CD14-positive monocyte (primary cell): ENCODE data around the gene MVP. TPM values are rescaled to one million over a fixed set of nuclear protein-coding genes. Genes with fewer than 3 reads are reported as not detected.
A peak's percentile ranks its signal among the peaks of the same experiment; 100 is the strongest.

Source experiments
- DNase-seq, 3 donors: peaks; one replicate each; pipeline ENCODE4 v3.0.0-alpha.2; 2011 to 2022
- H2AFZ ChIP-seq: 2 replicates; pipeline ENCODE4 v1.6.0; 2012; ENCODE audit warnings: mild to moderate bottlenecking, low read depth, low read length, inconsistent platforms; ENCODE audit not compliant: insufficient read depth, poor library complexity, severe bottlenecking
- H3K27ac ChIP-seq, 2 donors: 1 replicate in 1 of 2; 2 replicates in 1 of 2; pipeline ENCODE4 v1.5.1; 2012 to 2013; ENCODE audit warnings: low read length in 2 of 2, control low read depth in 1 of 2, inconsistent platforms in 1 of 2, low read depth in 1 of 2, mild to moderate bottlenecking in 1 of 2
- H3K27me3 ChIP-seq, 2 donors: one replicate each; pipeline versions ENCODE4 v1.6.0 to v1.6.1; 2011 to 2013; ENCODE audit warnings: low read length in 2 of 2; ENCODE audit not compliant: control insufficient read depth in 2 of 2, insufficient read depth in 2 of 2
- H3K36me3 ChIP-seq, 2 donors: replicated peaks in 1 of 2; 1 replicate in 1 of 2; 2 replicates in 1 of 2; pipeline versions ENCODE4 v1.5.1 to v1.6.1; 2012 to 2013; ENCODE audit warnings: low read length in 2 of 2, control low read depth in 1 of 2, inconsistent platforms in 1 of 2, mild to moderate bottlenecking in 1 of 2; ENCODE audit not compliant: insufficient read depth in 2 of 2, control insufficient read depth in 1 of 2
- H3K4me1 ChIP-seq, 2 donors: 1 replicate in 1 of 2; 2 replicates in 1 of 2; pipeline versions ENCODE4 v1.5.1 to v1.6.1; 2012 to 2013; ENCODE audit warnings: low read length in 2 of 2, control low read depth in 1 of 2, inconsistent platforms in 1 of 2, mild to moderate bottlenecking in 1 of 2, moderate library complexity in 1 of 2; ENCODE audit not compliant: insufficient read depth in 2 of 2, control insufficient read depth in 1 of 2
- H3K4me2 ChIP-seq: replicated peaks from 2 replicates; pipeline ENCODE3; 2012; ENCODE audit warnings: low read length, moderate library complexity, mild to moderate bottlenecking; ENCODE audit not compliant: poor library complexity, severe bottlenecking; ENCODE audit errors: extremely low read depth
- H3K4me3 ChIP-seq, 3 experiments: fragments of 200-600 bp in 1 of 3; sonication (generic) in 1 of 3; replicated peaks in 1 of 3; 1 replicate in 2 of 3; 2 replicates in 1 of 3; pipeline ENCODE4 v1.5.1; 2011 to 2013; ENCODE audit warnings: low read length in 3 of 3, mild to moderate bottlenecking in 3 of 3, control low read depth in 2 of 3, low read depth in 2 of 3, inconsistent platforms in 1 of 3, moderate library complexity in 1 of 3
- H3K79me2 ChIP-seq: 2 replicates; pipeline ENCODE4 v1.6.0; 2012; ENCODE audit warnings: mild to moderate bottlenecking, control low read depth, inconsistent platforms, low read length, moderate library complexity; ENCODE audit not compliant: insufficient read depth
- H3K9ac ChIP-seq: 2 replicates; pipeline ENCODE4 v1.6.0; 2017; ENCODE audit warnings: low read length, mild to moderate bottlenecking; ENCODE audit not compliant: insufficient read depth, poor library complexity, severe bottlenecking
- H3K9me3 ChIP-seq, 2 donors: replicated peaks in 1 of 2; 1 replicate in 1 of 2; 2 replicates in 1 of 2; pipeline versions ENCODE4 v1.5.1 to v1.6.1; 2012 to 2013; ENCODE audit warnings: low read length in 2 of 2, control low read depth in 1 of 2; ENCODE audit not compliant: control insufficient read depth in 1 of 2, insufficient read depth in 1 of 2
- H4K20me1 ChIP-seq: 2 replicates; pipeline ENCODE4 v1.6.0; 2012; ENCODE audit warnings: mild to moderate bottlenecking, low read length, control low read depth, moderate library complexity; ENCODE audit not compliant: insufficient read depth
- H3K27ac Mint-ChIP-seq, 7 donors: one replicate each; pipeline ENCODE4 v1.8.0; 2020; ENCODE audit warnings: mild to moderate bottlenecking in 7 of 7, mixed read lengths in 7 of 7, moderate library complexity in 6 of 7, inconsistent platforms in 2 of 7
- H3K27me3 Mint-ChIP-seq, 3 donors: one replicate each; pipeline ENCODE4 v1.8.0; 2021 to 2022; ENCODE audit warnings: low read depth in 3 of 3, mild to moderate bottlenecking in 3 of 3, mixed read lengths in 3 of 3, moderate library complexity in 3 of 3, inconsistent platforms in 1 of 3
- H3K36me3 Mint-ChIP-seq, 2 donors: one replicate each; pipeline ENCODE4 v1.8.0; 2020; ENCODE audit warnings: mixed read lengths in 2 of 2, inconsistent platforms in 1 of 2, mild to moderate bottlenecking in 1 of 2
- H3K4me1 Mint-ChIP-seq: one replicate; pipeline ENCODE4 v1.8.0; 2020; ENCODE audit warnings: mild to moderate bottlenecking, mixed read lengths
- H3K4me3 Mint-ChIP-seq, 2 donors: one replicate each; pipeline ENCODE4 v1.8.0; 2020; ENCODE audit warnings: mild to moderate bottlenecking in 2 of 2, mixed read lengths in 2 of 2, moderate library complexity in 1 of 2
- H3K9me3 Mint-ChIP-seq, 7 donors: one replicate each; pipeline ENCODE4 v1.8.0; 2020 to 2022; ENCODE audit warnings: mixed read lengths in 7 of 7, mild to moderate bottlenecking in 6 of 7, moderate library complexity in 6 of 7, inconsistent platforms in 2 of 7
- WGBS: methylation state at CpG from one replicate; pipeline ENCODE4 v1.1.5; 2013; ENCODE audit warnings: missing lambda C conversion rate; ENCODE audit not compliant: insufficient coverage; 5-methylcytosine and 5-hydroxymethylcytosine counted together
- intact Hi-C, 2 donors: fragments of 100-400 bp; cut with micrococcal nuclease; formaldehyde crosslinking; loops; one replicate each; pipeline versions ENCODE4 v1.15.0 to v1.15.1; 2023
- polyA plus RNA-seq, 3 donors: library from polyadenylated mRNA; depleted of rRNA in 1 of 3; unstranded in 2 of 3; stranded (reverse) in 1 of 3; fragments of 300-500 nt in 2 of 3; fragments of >200 nt in 1 of 3; fragmentation: Illumina TruSeq in 2 of 3; gene quantifications; 1 replicate in 2 of 3; 2 replicates in 1 of 3; pipeline ENCODE4 v1.2.3, GENCODE V29; 2012 to 2021
- TF ChIP-seq, protein P1 (sequence below): fragments of 200-600 bp; IDR thresholded peaks from one replicate; pipeline ENCODE4 v1.8.0; 2022; ENCODE audit warnings: antibody characterized with exemption, mild to moderate bottlenecking

MVP gene
- polyA plus RNA-seq, 3 donors, result 146 to 274 (median 185) TPM

GRCh38 chr16:29871822-29872546 is 51.7 kb downstream of the MVP start:
- Mint-ChIP-seq H3K9me3 (peaks cover 0 to 14% (median 4%) of the 10 kb centered on the region in 7 donors), H3K27ac (no peak overlapping the region), H3K4me1 (peaks cover 9% of the 10 kb centered on the region), H3K4me3 (no peak overlapping the region), H3K36me3 (no peaks in the 10 kb centered on the region), H3K27me3 (peaks cover 20 to 30% (median 29%) of the 10 kb centered on the region in 3 donors)
- Histone ChIP-seq H3K9ac (no peak overlapping the region), H3K36me3 (no peaks in the 10 kb centered on the region), H3K4me3 (no peak overlapping the region), H3K27me3 (peaks cover 3 to 19% of the 10 kb centered on the region in 2 donors), H2AFZ (no peak overlapping the region), H3K9me3 (no peaks in the 10 kb centered on the region), H4K20me1 (no peaks in the 10 kb centered on the region), H3K79me2 (no peaks in the 10 kb centered on the region), H3K4me2 (no peak overlapping the region), H3K4me1 (peaks cover 9 to 10% of the 10 kb centered on the region in 2 donors), H3K27ac (no peak overlapping the region)
- WGBS, result 97% methylated on average over 10 of the region's 16 CpGs
- TF ChIP-seq, protein P1, sequence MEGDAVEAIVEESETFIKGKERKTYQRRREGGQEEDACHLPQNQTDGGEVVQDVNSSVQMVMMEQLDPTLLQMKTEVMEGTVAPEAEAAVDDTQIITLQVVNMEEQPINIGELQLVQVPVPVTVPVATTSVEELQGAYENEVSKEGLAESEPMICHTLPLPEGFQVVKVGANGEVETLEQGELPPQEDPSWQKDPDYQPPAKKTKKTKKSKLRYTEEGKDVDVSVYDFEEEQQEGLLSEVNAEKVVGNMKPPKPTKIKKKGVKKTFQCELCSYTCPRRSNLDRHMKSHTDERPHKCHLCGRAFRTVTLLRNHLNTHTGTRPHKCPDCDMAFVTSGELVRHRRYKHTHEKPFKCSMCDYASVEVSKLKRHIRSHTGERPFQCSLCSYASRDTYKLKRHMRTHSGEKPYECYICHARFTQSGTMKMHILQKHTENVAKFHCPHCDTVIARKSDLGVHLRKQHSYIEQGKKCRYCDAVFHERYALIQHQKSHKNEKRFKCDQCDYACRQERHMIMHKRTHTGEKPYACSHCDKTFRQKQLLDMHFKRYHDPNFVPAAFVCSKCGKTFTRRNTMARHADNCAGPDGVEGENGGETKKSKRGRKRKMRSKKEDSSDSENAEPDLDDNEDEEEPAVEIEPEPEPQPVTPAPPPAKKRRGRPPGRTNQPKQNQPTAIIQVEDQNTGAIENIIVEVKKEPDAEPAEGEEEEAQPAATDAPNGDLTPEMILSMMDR, result no peak
- intact Hi-C loops, result no loop called here
- DNase-seq, result no peak

- Mint-ChIP-seq H3K9me3 (peaks cover 5 to 21% (median 10%) of the 10 kb centered on the region in 7 donors), H3K27ac (peak overlapping the region in 1 of 7 donors; percentile 30), H3K27me3 (peaks cover 32 to 40% (median 40%) of the 10 kb centered on the region in 3 donors), H3K4me3 (no peak overlapping the region), H3K36me3 (peaks cover 0 to 5% of the 10 kb centered on the region in 2 donors), H3K4me1 (peaks cover 17% of the 10 kb centered on the region)
- no peak overlapping the region for H3K9ac ChIP-seq
- H3K27ac ChIP-seq, result no peak overlapping the region
- no peak overlapping the region for H3K4me2 ChIP-seq
- peaks cover 14 to 19% of the 10 kb centered on the region in 2 donors for H3K4me1 ChIP-seq
- peaks cover 5 to 31% of the 10 kb centered on the region in 2 donors for H3K27me3 ChIP-seq
- H2AFZ ChIP-seq, result no peak overlapping the region
- DNase-seq, result no peak
- peaks cover 8% of the 10 kb centered on the region in 2 donors for H3K9me3 ChIP-seq
- no peak overlapping the region for H3K4me3 ChIP-seq
- WGBS, result 94% methylated on average over 26 of the region's 26 CpGs
- H4K20me1 ChIP-seq, result no peaks in the 10 kb centered on the region
- H3K36me3 ChIP-seq, result no peaks in the 10 kb centered on the region
- intact Hi-C loops, result no loop called here
- H3K79me2 ChIP-seq, result no peaks in the 10 kb centered on the region
- TF ChIP-seq, protein P1, result no peak
These were observed 53.1 kb downstream of the MVP start for GRCh38 chr16:29873319-29873718.
